Measurements from ENCODE around the gene RPS6KL1.

RPS6KL1 gene

GRCh38 chr14:74922752-74923401, at the start of gene RPS6KL1:
TSS of gene RPS6KL1 (minus strand) at chr14:74923260. CDS start at chr14:74921541, 1,719 bp downstream.
- DNase-seq = peak; percentile 49

- no peak for DNase-seq
These were observed 45.8 kb upstream of the RPS6KL1 start for GRCh38 chr14:74968811-74969210.

GRCh38 chr14:74965486-74966153, 42.6 kb upstream of the RPS6KL1 start:
- no peak for DNase-seq

- DNase-seq = no peak
These were observed 41.9 kb upstream of the RPS6KL1 start for GRCh38 chr14:74964787-74965485.

- no peak for DNase-seq
These were observed 40.7 kb upstream of the RPS6KL1 start for GRCh38 chr14:74963705-74964271.

GRCh38 chr14:74963178-74963704, 40.2 kb upstream of the RPS6KL1 start:
- DNase-seq = no peak

GRCh38 chr14:74962493-74962892, 39.4 kb upstream of the RPS6KL1 start:
- DNase-seq = no peak

- no peak for DNase-seq
These were observed 39.0 kb upstream of the RPS6KL1 start for GRCh38 chr14:74962046-74962445.

- no peak for DNase-seq
These were observed 38.3 kb upstream of the RPS6KL1 start for GRCh38 chr14:74961238-74961911.

- no peak for DNase-seq
These were observed 37.7 kb upstream of the RPS6KL1 start for GRCh38 chr14:74960736-74961135.

- no peak for DNase-seq
These were observed 36.6 kb upstream of the RPS6KL1 start for GRCh38 chr14:74959596-74960180.

- no peak for DNase-seq
These were observed 33.4 kb upstream of the RPS6KL1 start for GRCh38 chr14:74956280-74957072.

GRCh38 chr14:74956027-74956279, 32.9 kb upstream of the RPS6KL1 start:
- DNase-seq = no peak

GRCh38 chr14:74955229-74956026, 32.4 kb upstream of the RPS6KL1 start, which contains the start of gene PGF:
TSS of gene PGF (minus strand) at chr14:74955597. CDS start at chr14:74955242, 355 bp downstream.
- DNase-seq = no peak

GRCh38 chr14:74954947-74955228, 31.8 kb upstream of the RPS6KL1 start:
- no peak for DNase-seq

GRCh38 chr14:74954232-74954946, 31.3 kb upstream of the RPS6KL1 start:
- DNase-seq = no peak

GRCh38 chr14:74953686-74954085, 30.6 kb upstream of the RPS6KL1 start:
- DNase-seq = no peak

- DNase-seq = no peak
These were observed 29.8 kb upstream of the RPS6KL1 start for GRCh38 chr14:74952697-74953484.

GRCh38 chr14:74952180-74952665, 29.2 kb upstream of the RPS6KL1 start:
- no peak for DNase-seq

Data from NCI-H1417 treated with DMSO at 0.1 percent for 48 hours (cell line).